Natural killer cell treated with Interleukin-12 subunit alpha and Interleukin-12 subunit beta and Interleukin-15 and Interleukin-18, amount 100 ng/mL, for 72 hours (primary cell): ENCODE measurements around the gene TUT7. TPM values are rescaled to one million over a fixed set of nuclear protein-coding genes. Genes with fewer than 3 reads are reported as not detected.

ENCODE experiments used
- ATAC-seq, 2 donors: fragments of 150-1000 bp; cut with Tn5 transposase in 1 of 2; sonication (Bioruptor Pico), chemical (Tn5 transposase) in 1 of 2; 2 replicates each; pipeline ENCODE4 v1.10.0; 2021
- DNase-seq: peaks from one replicate; pipeline ENCODE4 v3.0.0; 2022; ENCODE audit warnings: low spot score
- H3K27ac Mint-ChIP-seq, 2 donors: 1 replicate in 1 of 2; 2 replicates in 1 of 2; pipeline ENCODE4 v1.8.0; 2022; ENCODE audit warnings: mixed read lengths in 2 of 2, mild to moderate bottlenecking in 1 of 2, moderate library complexity in 1 of 2
- H3K27me3 Mint-ChIP-seq, 2 donors: 1 replicate in 1 of 2; 2 replicates in 1 of 2; pipeline ENCODE4 v1.8.0; 2022; ENCODE audit warnings: mixed read lengths in 2 of 2
- H3K36me3 Mint-ChIP-seq: one replicate; pipeline ENCODE4 v1.8.0; 2022; ENCODE audit warnings: mixed read lengths
- H3K4me1 Mint-ChIP-seq, 2 donors: 1 replicate in 1 of 2; 2 replicates in 1 of 2; pipeline ENCODE4 v1.8.0; 2022; ENCODE audit warnings: low read depth in 2 of 2, mixed read lengths in 2 of 2, mild to moderate bottlenecking in 1 of 2
- H3K4me3 Mint-ChIP-seq: one replicate; pipeline ENCODE4 v1.8.0; 2022; ENCODE audit warnings: mixed read lengths
- H3K9me3 Mint-ChIP-seq: 2 replicates; pipeline ENCODE4 v1.8.0; 2022; ENCODE audit warnings: mixed read lengths
- total RNA-seq, 2 donors: library from RNA; stranded (reverse); gene quantifications; one replicate each; pipeline ENCODE4 v1.2.3, GENCODE V29; 2022

The TUT7 gene
- total RNA-seq, 2 donors from 2014 or later, result 51.0 to 58.9 TPM

DNA sequence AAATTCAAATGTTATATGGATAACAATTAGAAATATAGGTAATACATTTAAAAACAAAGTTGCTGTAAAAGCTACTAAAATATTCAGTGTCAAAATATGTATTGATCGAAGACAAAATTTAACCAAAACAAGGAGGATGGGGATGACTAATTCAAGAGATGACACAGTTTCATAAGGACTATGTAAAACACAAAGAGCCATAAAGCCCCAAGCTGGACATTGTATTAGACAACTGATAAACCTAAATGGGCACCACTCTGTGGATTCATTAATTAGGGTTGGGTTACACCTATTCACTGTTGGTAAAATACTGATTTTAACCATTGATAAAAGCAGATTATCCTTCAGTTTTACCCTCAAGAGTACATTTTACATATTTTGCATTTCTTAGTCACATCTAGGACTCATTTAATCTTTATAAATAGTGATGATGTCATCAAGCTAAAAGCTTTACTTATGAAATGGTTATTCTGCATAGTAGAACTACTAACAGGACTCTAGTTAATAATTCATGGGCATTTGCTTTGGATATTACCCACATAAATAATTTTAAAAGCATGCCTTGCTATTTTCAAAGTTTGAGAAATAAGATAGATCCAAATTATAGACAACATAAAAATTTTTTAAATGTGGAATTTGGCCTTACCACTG is 13.7 kb downstream of the TUT7 start:
- Mint-ChIP-seq H3K27me3 (no peaks in the 10 kb centered on the region), H3K4me1 (peaks cover 43 to 68% of the 10 kb centered on the region in 2 donors), H3K9me3 (no peaks in the 10 kb centered on the region), H3K27ac (peak overlapping the region; percentile 66 to 93), H3K36me3 (peaks cover 46% of the 10 kb centered on the region), H3K4me3 (peak overlapping the region; percentile 84)
- DNase-seq (no peak), ATAC-seq (peak in 1 of 2 donors; percentile 22)

DNA sequence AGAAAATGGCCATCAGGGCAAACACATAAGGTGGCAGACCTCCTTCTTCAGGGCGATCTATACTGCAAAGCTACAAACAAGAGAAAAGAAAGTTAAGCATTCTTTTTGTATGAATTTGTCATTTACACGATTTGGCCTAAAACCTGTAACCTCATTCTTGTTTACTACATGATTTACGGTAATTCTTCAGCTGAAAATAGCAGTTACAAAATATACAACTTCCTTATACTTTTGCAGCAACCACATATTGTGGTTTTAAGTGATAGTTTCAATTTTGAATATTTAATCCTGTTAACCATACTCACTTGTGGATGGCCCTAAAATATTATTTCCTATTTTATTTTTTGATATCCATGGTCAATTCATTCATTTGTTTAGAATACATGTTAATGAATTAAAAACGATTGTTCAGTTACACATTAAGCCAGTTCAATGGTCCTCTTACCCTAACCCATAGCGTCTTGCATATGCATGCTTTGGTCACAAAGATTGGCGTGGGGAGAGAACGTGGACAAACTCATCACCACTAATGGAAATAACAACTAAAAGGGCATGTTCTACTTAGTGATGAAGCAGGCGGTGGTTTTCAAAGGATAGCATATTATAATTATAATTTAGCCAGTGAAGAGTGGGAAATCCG is 16.6 kb downstream of the TUT7 start:
- Mint-ChIP-seq H3K27me3 (no peaks in the 10 kb centered on the region), H3K9me3 (peaks cover 3% of the 10 kb centered on the region), H3K4me1 (peaks cover 53 to 75% of the 10 kb centered on the region in 2 donors), H3K36me3 (peaks cover 58% of the 10 kb centered on the region), H3K27ac (peak overlapping the region; percentile 66 to 93), H3K4me3 (peak overlapping the region; percentile 84)
- DNase-seq (no peak), ATAC-seq (peak; percentile 72 to 81)

- DNase-seq (no peak), ATAC-seq (no peak)
- H3K27me3 Mint-ChIP-seq, result no peaks in the 10 kb centered on the region
- H3K9me3 Mint-ChIP-seq, result peaks cover 3% of the 10 kb centered on the region
- peaks cover 56 to 74% of the 10 kb centered on the region in 2 donors for H3K4me1 Mint-ChIP-seq
- no peak overlapping the region for H3K4me3 Mint-ChIP-seq
- peaks cover 60% of the 10 kb centered on the region for H3K36me3 Mint-ChIP-seq
- peak overlapping the region in 1 of 2 donors; percentile 93 for H3K27ac Mint-ChIP-seq
Measured at GRCh38 chr9:86336058-86336457, 18.2 kb downstream of the TUT7 start.

DNA sequence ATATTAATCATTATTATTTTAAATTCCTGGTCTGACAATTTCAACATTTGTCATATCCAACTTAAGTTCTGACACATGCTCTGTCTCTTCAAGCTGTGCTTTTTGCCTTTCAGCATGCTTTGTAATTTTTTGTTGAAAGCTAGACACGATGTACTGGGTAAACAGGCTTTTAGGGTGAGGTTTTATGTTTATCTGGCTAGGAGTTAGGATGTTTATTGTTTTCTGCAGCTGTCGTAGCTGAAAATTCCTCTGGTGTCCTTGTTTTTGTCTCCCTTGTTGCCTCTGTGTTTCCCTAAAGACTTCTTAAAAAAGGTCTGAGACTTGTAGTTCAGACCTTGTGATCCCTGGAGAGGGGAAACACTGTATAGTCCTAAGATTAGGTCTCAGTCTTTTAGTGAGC is 20.6 kb downstream of the TUT7 start:
- no peak for ATAC-seq
- H3K36me3 Mint-ChIP-seq, result peaks cover 58% of the 10 kb centered on the region
- no peak for DNase-seq
- no peaks in the 10 kb centered on the region for H3K27me3 Mint-ChIP-seq
- peaks cover 3% of the 10 kb centered on the region for H3K9me3 Mint-ChIP-seq
- no peak overlapping the region for H3K27ac Mint-ChIP-seq
- peaks cover 48 to 53% of the 10 kb centered on the region in 2 donors for H3K4me1 Mint-ChIP-seq
- no peak overlapping the region for H3K4me3 Mint-ChIP-seq

- ATAC-seq (no peak), DNase-seq (no peak)
- Mint-ChIP-seq H3K4me3 (no peak overlapping the region), H3K36me3 (peaks cover 36% of the 10 kb centered on the region), H3K9me3 (peaks cover 3% of the 10 kb centered on the region), H3K27me3 (no peaks in the 10 kb centered on the region), H3K4me1 (peaks cover 23 to 29% of the 10 kb centered on the region in 2 donors), H3K27ac (no peak overlapping the region)
Measured at GRCh38 chr9:86330186-86330585, 24.0 kb downstream of the TUT7 start.

- H3K9me3 Mint-ChIP-seq, result peaks cover 3% of the 10 kb centered on the region
- no peak overlapping the region for H3K27ac Mint-ChIP-seq
- H3K36me3 Mint-ChIP-seq, result peaks cover 37% of the 10 kb centered on the region
- DNase-seq (no peak), ATAC-seq (no peak)
- H3K27me3 Mint-ChIP-seq, result no peaks in the 10 kb centered on the region
- H3K4me1 Mint-ChIP-seq, result peaks cover 23 to 27% of the 10 kb centered on the region in 2 donors
- H3K4me3 Mint-ChIP-seq, result no peak overlapping the region
Measured at GRCh38 chr9:86329649-86330048, 24.6 kb downstream of the TUT7 start.

DNA sequence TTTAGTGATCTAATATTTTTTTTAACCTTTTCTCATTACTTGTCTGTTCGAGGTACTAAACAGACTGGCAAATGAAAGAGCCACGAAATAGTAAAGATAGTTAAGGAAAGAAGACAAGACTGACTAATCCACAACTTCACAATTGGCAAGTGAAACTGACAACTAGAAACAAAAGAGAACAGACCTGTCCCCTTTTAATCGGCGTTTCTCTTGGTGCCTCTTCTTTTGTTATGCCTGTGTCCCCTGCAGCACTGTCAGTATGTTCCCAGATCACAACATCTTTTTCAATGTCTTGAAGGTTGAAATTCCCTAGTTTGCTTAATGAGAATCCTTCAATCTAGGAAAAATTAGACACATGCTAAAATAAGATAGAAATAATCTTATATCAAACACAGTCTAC is 26.1 kb downstream of the TUT7 start:
- Mint-ChIP-seq H3K27ac (no peak overlapping the region), H3K27me3 (no peaks in the 10 kb centered on the region), H3K9me3 (peaks cover 3% of the 10 kb centered on the region), H3K4me1 (peaks cover 19 to 23% of the 10 kb centered on the region in 2 donors), H3K36me3 (peaks cover 32% of the 10 kb centered on the region), H3K4me3 (no peak overlapping the region)
- DNase-seq, result no peak
- no peak for ATAC-seq

DNA sequence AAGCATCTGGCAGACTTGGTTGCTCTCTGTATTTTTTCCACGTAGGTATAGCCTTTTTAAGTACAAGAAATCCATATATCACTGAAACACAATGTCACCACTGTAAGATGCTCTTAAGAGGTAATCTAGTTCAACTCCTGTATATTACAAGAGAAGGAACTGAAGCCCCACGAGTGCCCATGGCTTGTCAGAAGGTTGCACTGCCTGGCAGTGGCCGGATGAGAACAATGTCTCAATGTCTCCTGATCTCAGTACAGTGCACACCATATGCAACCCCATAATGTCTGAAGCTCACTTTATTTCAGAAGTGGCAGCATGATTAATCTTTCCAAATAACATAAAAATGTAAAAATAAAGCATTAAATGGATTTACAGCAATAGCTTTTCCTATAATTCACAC is 27.7 kb downstream of the TUT7 start:
- H3K4me3 Mint-ChIP-seq, result no peak overlapping the region
- no peaks in the 10 kb centered on the region for H3K9me3 Mint-ChIP-seq
- DNase-seq (no peak), ATAC-seq (no peak)
- H3K4me1 Mint-ChIP-seq, result peaks cover 6 to 14% of the 10 kb centered on the region in 2 donors
- H3K36me3 Mint-ChIP-seq, result peaks cover 22% of the 10 kb centered on the region
- no peak overlapping the region for H3K27ac Mint-ChIP-seq
- no peaks in the 10 kb centered on the region for H3K27me3 Mint-ChIP-seq

GRCh38 chr9:86324901-86325300 is 29.3 kb downstream of the TUT7 start:
- Mint-ChIP-seq H3K27ac (peak overlapping the region in 1 of 2 donors; percentile 30), H3K4me3 (no peak overlapping the region), H3K4me1 (peaks cover 6 to 10% of the 10 kb centered on the region in 2 donors), H3K9me3 (no peaks in the 10 kb centered on the region), H3K36me3 (peaks cover 21% of the 10 kb centered on the region), H3K27me3 (no peaks in the 10 kb centered on the region)
- DNase-seq (no peak), ATAC-seq (no peak)

DNA sequence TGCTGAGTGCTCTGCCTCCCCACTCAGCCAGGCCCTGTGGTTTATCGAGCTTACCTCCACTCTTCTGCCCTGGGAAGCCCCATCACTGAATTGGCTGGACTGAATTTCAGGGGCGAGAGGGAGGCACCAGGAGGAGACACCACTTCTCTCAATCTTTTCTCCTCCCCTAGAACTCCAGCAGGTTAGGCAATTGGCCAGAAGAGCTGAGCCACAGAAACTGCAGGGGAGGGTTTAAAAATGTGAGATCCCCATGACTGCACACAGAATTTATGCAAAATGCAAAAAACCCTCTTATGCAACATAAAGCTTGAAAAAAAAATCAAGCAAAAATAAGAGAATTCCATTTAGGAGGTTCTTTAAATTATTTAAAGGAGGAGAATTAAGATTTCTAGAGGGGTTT is 29.9 kb downstream of the TUT7 start:
- no peak overlapping the region for H3K4me3 Mint-ChIP-seq
- H3K9me3 Mint-ChIP-seq, result no peaks in the 10 kb centered on the region
- H3K36me3 Mint-ChIP-seq, result peaks cover 21% of the 10 kb centered on the region
- DNase-seq, result no peak
- ATAC-seq, result no peak
- peak overlapping the region in 1 of 2 donors; percentile 30 for H3K27ac Mint-ChIP-seq
- peaks cover 6 to 7% of the 10 kb centered on the region in 2 donors for H3K4me1 Mint-ChIP-seq
- no peaks in the 10 kb centered on the region for H3K27me3 Mint-ChIP-seq

DNA sequence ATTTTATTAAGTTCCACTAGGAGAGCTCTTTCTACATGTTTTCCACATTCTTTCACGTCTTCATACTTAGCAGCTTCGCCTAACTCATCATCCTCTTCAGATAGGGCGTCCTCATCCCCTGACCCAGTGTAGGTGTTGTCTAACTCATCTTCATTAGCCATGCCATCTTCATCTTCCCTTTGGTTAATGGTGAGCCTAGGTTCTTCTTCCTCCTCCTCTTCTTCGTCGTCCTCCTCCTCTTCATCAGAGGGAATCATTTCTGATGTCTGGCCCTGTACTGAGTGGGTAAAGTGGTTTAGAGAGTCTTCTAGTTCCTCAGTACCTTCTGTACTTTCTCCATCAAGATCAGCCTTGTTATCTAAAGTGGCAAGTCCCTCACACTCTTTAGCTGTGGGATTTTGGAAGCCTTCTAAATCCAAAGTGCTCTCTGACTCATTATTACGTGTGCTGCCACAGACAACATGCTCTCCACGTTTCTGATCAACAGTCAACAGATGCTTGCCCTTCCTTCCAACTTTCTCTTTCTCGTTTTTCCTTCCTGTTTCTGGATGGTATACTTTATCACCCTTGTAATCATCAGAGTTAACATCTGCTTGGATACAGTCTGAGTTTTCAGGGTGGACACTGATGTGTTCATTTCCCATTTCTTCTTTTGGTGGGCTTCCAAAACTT is 31.1 kb downstream of the TUT7 start:
- H3K36me3 Mint-ChIP-seq, result peaks cover 27% of the 10 kb centered on the region

GRCh38 chr9:86321373-86321772 is 32.8 kb downstream of the TUT7 start:
- H3K27me3 Mint-ChIP-seq, result no peaks in the 10 kb centered on the region
- peaks cover 27% of the 10 kb centered on the region for H3K36me3 Mint-ChIP-seq
- no peak for ATAC-seq
- H3K27ac Mint-ChIP-seq, result no peak overlapping the region
- peaks cover 6 to 7% of the 10 kb centered on the region in 2 donors for H3K4me1 Mint-ChIP-seq
- H3K9me3 Mint-ChIP-seq, result no peaks in the 10 kb centered on the region
- H3K4me3 Mint-ChIP-seq, result no peak overlapping the region
- no peak for DNase-seq

More for the DNA sequence above, 31.1 kb downstream of the TUT7 start:
- DNase-seq, result no peak
- Mint-ChIP-seq H3K27me3 (no peaks in the 10 kb centered on the region), H3K9me3 (no peaks in the 10 kb centered on the region), H3K4me3 (no peak overlapping the region), H3K27ac (peak overlapping the region in 1 of 2 donors; percentile 30), H3K4me1 (peaks cover 6 to 7% of the 10 kb centered on the region in 2 donors)
- ATAC-seq, result no peak

DNA sequence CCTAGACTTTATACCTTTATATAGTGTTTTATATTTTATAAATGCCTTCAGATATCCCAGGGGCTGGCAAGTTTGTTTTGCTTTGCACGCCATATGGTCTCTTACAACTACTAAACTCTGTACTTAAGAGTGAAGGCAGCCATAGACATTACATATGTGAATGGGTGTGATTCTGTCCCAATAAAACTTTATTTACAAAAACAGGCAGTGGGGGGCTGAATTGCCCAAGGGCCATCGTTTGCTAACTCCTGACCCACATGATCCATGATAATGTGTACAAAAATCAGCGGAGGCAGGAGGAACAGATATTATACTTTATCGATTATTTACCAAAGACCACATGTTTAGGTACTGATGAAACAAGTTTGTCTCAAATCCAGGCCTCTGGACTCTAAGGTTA is 36.0 kb downstream of the TUT7 start:
- no peak overlapping the region for H3K4me3 Mint-ChIP-seq
- H3K9me3 Mint-ChIP-seq, result no peaks in the 10 kb centered on the region
- no peak overlapping the region for H3K27ac Mint-ChIP-seq
- ATAC-seq (no peak), DNase-seq (no peak)
- no peaks in the 10 kb centered on the region for H3K27me3 Mint-ChIP-seq
- H3K36me3 Mint-ChIP-seq, result peaks cover 33% of the 10 kb centered on the region
- H3K4me1 Mint-ChIP-seq, result peaks cover 18 to 20% of the 10 kb centered on the region in 2 donors

DNA sequence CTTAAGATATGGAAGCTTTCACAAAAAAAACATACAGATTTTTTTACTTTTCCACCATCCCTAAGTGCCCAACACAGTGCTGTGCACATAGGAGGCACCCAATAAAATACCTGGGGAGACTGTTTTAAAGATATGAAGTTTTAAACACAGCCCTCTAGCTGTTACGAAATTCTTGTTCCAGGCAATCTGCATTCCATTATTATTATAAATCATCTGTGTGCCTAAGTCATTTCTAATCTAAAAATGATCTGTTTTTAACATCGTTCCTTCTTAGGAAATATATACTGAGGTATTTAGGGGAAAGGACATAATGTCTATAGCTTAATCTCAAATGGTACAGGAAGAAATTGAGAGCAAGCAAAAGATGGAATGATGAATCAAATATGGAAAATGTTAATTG is 39.1 kb downstream of the TUT7 start:
- Mint-ChIP-seq H3K27ac (no peak overlapping the region), H3K36me3 (peaks cover 39% of the 10 kb centered on the region), H3K9me3 (no peaks in the 10 kb centered on the region), H3K27me3 (no peaks in the 10 kb centered on the region), H3K4me3 (no peak overlapping the region), H3K4me1 (peaks cover 18 to 20% of the 10 kb centered on the region in 2 donors)
- no peak for DNase-seq
- no peak for ATAC-seq
